Esophagus muscularis mucosa (tissue), 3 donors: ENCODE data around the gene UGT1A4.

Experiments
- POLR2A ChIP-seq: fragments of 450-650 bp; IDR thresholded peaks from one replicate; pipeline ENCODE4 v1.6.1; 2017; ENCODE audit warnings: antibody characterized with exemption, moderate library complexity, mild to moderate bottlenecking, low read depth
- TF ChIP-seq, protein P1 (sequence below), 3 experiments: fragments of 200-600 bp in 2 of 3; fragments of 450-650 bp in 1 of 3; sonication (generic) in 2 of 3; IDR thresholded peaks; one replicate each; pipeline ENCODE4 v1.5.1; 2017 to 2019; ENCODE audit warnings: antibody characterized with exemption in 3 of 3, mild to moderate bottlenecking in 2 of 3, moderate library complexity in 1 of 3

DNA sequence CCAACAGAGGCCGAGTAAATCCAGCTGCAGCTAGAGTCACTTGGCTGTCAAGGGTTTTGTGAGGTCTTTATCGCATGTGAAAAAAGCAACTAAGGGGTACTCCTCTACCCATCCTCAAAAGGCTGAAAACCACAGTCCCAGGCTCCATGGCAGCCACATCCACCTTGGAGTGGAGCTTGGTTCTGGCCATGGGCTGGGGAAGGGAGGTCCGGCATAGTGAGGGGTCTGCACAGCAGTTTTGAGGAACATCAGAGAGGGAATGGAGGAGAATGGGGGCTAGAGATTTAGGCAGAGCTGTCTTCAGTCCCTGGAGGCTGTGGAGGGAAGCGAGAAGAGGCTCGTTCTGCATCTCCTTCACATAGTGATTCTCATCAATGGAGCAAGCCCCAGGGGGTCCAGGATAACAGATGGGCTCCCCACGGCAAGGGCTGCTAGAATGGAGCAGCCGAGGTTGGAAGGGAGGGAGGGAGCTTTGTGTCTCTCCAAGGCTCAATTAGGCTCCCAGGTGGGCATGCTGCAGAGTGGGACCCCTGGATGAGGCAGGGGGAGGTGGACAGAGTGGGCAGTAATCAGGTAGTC, 80.6 kb downstream of the UGT1A4 start:
- no peak for TF ChIP-seq POLR2A
- TF ChIP-seq, protein P1, sequence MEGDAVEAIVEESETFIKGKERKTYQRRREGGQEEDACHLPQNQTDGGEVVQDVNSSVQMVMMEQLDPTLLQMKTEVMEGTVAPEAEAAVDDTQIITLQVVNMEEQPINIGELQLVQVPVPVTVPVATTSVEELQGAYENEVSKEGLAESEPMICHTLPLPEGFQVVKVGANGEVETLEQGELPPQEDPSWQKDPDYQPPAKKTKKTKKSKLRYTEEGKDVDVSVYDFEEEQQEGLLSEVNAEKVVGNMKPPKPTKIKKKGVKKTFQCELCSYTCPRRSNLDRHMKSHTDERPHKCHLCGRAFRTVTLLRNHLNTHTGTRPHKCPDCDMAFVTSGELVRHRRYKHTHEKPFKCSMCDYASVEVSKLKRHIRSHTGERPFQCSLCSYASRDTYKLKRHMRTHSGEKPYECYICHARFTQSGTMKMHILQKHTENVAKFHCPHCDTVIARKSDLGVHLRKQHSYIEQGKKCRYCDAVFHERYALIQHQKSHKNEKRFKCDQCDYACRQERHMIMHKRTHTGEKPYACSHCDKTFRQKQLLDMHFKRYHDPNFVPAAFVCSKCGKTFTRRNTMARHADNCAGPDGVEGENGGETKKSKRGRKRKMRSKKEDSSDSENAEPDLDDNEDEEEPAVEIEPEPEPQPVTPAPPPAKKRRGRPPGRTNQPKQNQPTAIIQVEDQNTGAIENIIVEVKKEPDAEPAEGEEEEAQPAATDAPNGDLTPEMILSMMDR (IDR thresholded peaks at IDR 0.05) = no peak
